Measurements from ENCODE around the gene EPS8L3.

GRCh38 chr1:109776206-109776835, 12.6 kb upstream of the EPS8L3 start:
- TF ChIP-seq CTCF (IDR thresholded peaks at IDR 0.05; ENCODE audit: low read length), result no peak
- no peak for TF ChIP-seq EZH2phosphoT487 (IDR thresholded peaks at IDR 0.05; ENCODE audit: low read length)
- no peak for TF ChIP-seq EZH2 (optimal IDR thresholded peaks at IDR 0.05; ENCODE audit: low read depth, low read length)

Measured in MM.1S (cell line).